DND-41 (cell line): ENCODE data around the gene PRXL2B.

Source experiments
- ATAC-seq: fragments of 200-7000 bp; cut with Tn5 transposase; 3 replicates; pipeline ENCODE4 v1.9.1; 2021; ENCODE audit warnings: low read depth; ENCODE audit not compliant: insufficient read depth
- DNase-seq: peaks from one replicate; pipeline ENCODE4 v3.0.0-alpha.2; 2020
- H2AFZ ChIP-seq: 2 replicates; pipeline ENCODE4 v1.6.0; 2012; ENCODE audit warnings: low read depth, low read length
- H3K27ac ChIP-seq: 2 replicates; pipeline ENCODE4 v1.5.1; 2012; ENCODE audit warnings: low read length, inconsistent platforms
- H3K27me3 ChIP-seq: fragments of 200-600 bp; sonication (generic); 2 replicates; pipeline ENCODE4 v1.6.0; 2012; ENCODE audit warnings: low read length, mild to moderate bottlenecking, inconsistent platforms; ENCODE audit not compliant: insufficient read depth, poor library complexity
- H3K36me3 ChIP-seq: 2 replicates; pipeline ENCODE4 v1.5.1; 2012; ENCODE audit warnings: low read length, inconsistent platforms; ENCODE audit not compliant: insufficient read depth
- H3K4me1 ChIP-seq: 2 replicates; pipeline ENCODE4 v1.5.1; 2012; ENCODE audit warnings: mild to moderate bottlenecking, low read length; ENCODE audit not compliant: insufficient read depth
- H3K4me2 ChIP-seq: 2 replicates; pipeline ENCODE4 v1.6.0; 2012; ENCODE audit warnings: mild to moderate bottlenecking, moderate library complexity, low read length, inconsistent platforms; ENCODE audit not compliant: insufficient read depth
- H3K4me3 ChIP-seq, 2 experiments: fragments of 200-600 bp in 1 of 2; shearing (Covaris generic) in 1 of 2; 2 replicates each; pipeline ENCODE4 v1.5.1; 2012 to 2016; ENCODE audit warnings: inconsistent platforms in 2 of 2, low read length in 2 of 2, mild to moderate bottlenecking in 2 of 2, low read depth in 1 of 2, moderate library complexity in 1 of 2
- H3K79me2 ChIP-seq: 2 replicates; pipeline ENCODE4 v1.6.0; 2012; ENCODE audit warnings: low read length, inconsistent platforms; ENCODE audit not compliant: insufficient read depth
- H3K9ac ChIP-seq: 2 replicates; pipeline ENCODE4 v1.6.0; 2012; ENCODE audit warnings: low read depth, mild to moderate bottlenecking, inconsistent platforms, low read length, moderate library complexity
- H3K9me3 ChIP-seq: 2 replicates; pipeline ENCODE4 v1.5.1; 2012; ENCODE audit warnings: low read length, moderate library complexity, mild to moderate bottlenecking, inconsistent platforms; ENCODE audit not compliant: insufficient read depth, severe bottlenecking
- H4K20me1 ChIP-seq: 2 replicates; pipeline ENCODE4 v1.6.0; 2012; ENCODE audit warnings: low read length; ENCODE audit not compliant: insufficient read depth
- EZH2 ChIP-seq: IDR thresholded peaks from 3 replicates; pipeline ENCODE4 v1.6.1; 2012; ENCODE audit warnings: borderline replicate concordance, low read depth, mild to moderate bottlenecking, moderate library complexity, low read length, inconsistent platforms; ENCODE audit not compliant: severe bottlenecking
- TF ChIP-seq, protein P1 (sequence below): IDR thresholded peaks from 2 replicates; pipeline ENCODE4 v1.5.1; 2012; ENCODE audit warnings: borderline replicate concordance, low read length, moderate library complexity, mild to moderate bottlenecking; ENCODE audit not compliant: poor library complexity, severe bottlenecking; ENCODE audit errors: extremely low read depth

The PRXL2B gene

DNA sequence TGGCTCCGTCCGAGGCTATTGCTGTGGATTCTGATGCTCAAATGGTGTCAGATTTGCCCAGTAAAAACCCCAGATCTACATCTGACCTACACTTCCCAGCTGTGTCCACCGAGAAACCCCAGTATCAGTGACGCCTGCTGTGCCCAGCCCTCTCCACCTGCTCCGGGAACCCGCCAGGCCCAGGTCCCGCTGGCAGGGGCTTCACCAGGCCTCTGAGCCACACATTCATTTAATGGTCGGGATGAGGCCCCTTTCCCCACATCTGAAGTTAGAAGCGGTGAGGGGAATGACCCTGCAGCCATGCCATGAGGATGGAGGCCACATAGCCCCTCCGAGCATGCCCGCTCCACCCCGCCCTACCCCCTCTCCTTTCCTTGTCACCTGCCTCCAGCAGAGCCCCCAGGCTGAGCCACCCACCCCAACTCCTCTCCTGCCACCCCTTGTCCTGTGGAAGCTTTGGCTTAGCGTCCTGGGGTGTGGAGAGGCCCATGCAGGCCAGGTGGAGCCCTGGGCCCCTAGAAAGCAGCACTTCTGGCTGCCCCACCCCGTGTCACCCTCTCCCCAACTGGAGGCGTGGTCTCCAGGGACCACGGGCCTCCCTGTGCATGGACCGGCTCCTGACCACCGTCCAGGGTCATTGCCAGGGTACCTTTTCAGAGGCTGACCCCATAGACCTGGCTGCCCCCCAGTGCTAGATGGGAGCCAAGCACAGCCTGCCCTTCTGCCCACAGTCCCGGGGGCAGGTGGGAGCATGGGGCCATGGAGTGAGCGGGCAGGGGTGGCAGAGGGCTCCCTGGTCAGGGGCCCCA is 22.4 kb upstream of the PRXL2B start:
- 0 out of 3 replicates have a peak, but pooled peaks have one; percentile 16 for ATAC-seq
- Histone ChIP-seq H3K27ac (no peak overlapping the region), H3K4me3 (no peak overlapping the region), H3K4me2 (no peak overlapping the region), H3K27me3 (no peaks in the 10 kb centered on the region), H2AFZ (no peak overlapping the region), H3K9me3 (no peaks in the 10 kb centered on the region), H4K20me1 (no peaks in the 10 kb centered on the region), H3K79me2 (no peaks in the 10 kb centered on the region), H3K4me1 (no peaks in the 10 kb centered on the region), H3K36me3 (no peaks in the 10 kb centered on the region), H3K9ac (no peak overlapping the region)
- no peak for DNase-seq
- no peak for TF ChIP-seq EZH2
- TF ChIP-seq, protein P1, sequence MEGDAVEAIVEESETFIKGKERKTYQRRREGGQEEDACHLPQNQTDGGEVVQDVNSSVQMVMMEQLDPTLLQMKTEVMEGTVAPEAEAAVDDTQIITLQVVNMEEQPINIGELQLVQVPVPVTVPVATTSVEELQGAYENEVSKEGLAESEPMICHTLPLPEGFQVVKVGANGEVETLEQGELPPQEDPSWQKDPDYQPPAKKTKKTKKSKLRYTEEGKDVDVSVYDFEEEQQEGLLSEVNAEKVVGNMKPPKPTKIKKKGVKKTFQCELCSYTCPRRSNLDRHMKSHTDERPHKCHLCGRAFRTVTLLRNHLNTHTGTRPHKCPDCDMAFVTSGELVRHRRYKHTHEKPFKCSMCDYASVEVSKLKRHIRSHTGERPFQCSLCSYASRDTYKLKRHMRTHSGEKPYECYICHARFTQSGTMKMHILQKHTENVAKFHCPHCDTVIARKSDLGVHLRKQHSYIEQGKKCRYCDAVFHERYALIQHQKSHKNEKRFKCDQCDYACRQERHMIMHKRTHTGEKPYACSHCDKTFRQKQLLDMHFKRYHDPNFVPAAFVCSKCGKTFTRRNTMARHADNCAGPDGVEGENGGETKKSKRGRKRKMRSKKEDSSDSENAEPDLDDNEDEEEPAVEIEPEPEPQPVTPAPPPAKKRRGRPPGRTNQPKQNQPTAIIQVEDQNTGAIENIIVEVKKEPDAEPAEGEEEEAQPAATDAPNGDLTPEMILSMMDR: no peak

DNA sequence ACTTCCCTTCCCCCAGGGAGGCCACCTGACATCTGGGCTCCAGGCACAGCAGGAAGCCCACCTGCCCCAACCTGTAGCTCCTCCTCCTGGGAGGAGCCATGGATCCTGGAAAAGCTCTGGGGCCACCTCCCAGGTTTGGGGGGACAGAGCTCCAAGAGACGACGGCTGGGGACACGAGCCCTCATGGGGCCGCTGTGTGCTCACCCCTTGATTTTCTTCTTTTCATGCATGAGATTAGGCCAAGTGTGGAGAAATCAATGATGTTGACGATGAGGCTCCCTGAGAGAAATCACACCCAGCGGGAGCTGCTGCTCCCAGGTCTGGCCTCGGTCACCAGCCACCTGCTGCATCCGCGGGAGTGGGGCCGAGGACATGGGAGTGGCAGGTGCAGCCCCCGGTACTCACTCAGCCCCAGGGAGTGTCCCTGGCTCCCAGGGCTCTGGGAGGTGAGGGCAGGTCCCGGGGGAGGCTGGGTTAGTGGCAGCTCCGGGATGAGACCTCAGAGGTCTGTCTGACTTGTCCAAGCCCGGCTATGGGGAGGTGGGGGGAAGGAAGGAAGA is 21.7 kb upstream of the PRXL2B start:
- H3K27me3 ChIP-seq: no peaks in the 10 kb centered on the region
- no peak overlapping the region for H3K4me3 ChIP-seq

DNA sequence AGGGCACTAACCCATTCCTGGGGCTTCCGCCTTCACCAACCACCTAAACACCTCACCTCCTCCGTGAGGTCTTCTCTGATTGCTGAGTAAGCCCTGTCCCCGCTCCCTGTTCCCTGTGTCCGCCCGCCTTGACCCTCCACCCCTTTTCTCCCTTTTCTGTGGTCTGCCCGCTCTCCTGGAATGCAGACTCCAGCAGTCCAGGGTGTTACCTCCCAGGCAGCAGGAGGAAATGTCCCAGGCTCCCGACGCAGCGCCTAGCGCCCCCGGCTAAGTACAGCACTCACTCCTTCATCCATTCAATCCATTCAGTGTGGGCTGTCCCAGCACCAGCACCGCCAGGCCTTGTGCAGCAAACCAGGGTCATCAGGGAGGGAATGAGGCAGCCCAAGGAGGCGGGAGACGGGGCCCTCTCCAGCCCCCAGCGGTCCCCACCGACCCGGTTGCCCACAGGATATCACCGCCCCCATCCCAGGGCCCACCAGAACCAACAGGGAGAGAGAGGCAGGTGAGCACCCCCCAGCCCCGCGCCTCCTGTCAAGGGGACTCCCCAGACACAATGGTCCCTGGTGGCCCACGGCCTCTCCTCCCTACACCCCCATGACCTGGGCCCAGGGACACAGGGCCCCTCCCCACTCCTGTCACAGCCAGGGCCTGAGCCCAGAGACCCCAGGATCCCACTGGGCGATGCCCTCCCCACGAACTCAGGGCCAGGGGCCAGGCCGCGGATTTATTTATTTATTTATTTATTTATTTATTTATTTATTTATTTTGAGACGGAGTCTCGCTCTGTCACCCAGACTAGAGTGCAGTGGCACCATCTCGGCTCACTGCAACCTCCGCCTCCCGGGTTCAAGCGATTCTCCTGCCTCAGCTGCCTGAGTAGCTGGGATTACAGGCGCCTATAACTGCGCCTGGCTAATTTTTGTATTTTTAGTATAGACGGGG is 20.2 kb upstream of the PRXL2B start:
- H3K27me3 ChIP-seq: no peaks in the 10 kb centered on the region
- TF ChIP-seq, protein P1: no peak
- TF ChIP-seq EZH2: no peak
- no peak overlapping the region for H3K4me3 ChIP-seq
- no peaks in the 10 kb centered on the region for H3K4me1 ChIP-seq
- DNase-seq (no peak), ATAC-seq (no peak)
- no peaks in the 10 kb centered on the region for H3K36me3 ChIP-seq
- H3K4me2 ChIP-seq: no peak overlapping the region
- no peak overlapping the region for H3K9ac ChIP-seq
- H3K27ac ChIP-seq: no peak overlapping the region
- H3K79me2 ChIP-seq: no peaks in the 10 kb centered on the region
- H3K9me3 ChIP-seq: no peaks in the 10 kb centered on the region
- H4K20me1 ChIP-seq: no peaks in the 10 kb centered on the region
- no peak overlapping the region for H2AFZ ChIP-seq

More for the DNA sequence above, 21.7 kb upstream of the PRXL2B start:
- no peak overlapping the region for H3K9ac ChIP-seq
- no peaks in the 10 kb centered on the region for H3K79me2 ChIP-seq
- TF ChIP-seq EZH2: no peak
- TF ChIP-seq, protein P1: no peak
- no peaks in the 10 kb centered on the region for H4K20me1 ChIP-seq
- no peaks in the 10 kb centered on the region for H3K9me3 ChIP-seq
- DNase-seq: no peak
- H3K36me3 ChIP-seq: no peaks in the 10 kb centered on the region
- no peak overlapping the region for H2AFZ ChIP-seq
- no peak overlapping the region for H3K4me2 ChIP-seq
- no peak overlapping the region for H3K27ac ChIP-seq
- no peak for ATAC-seq
- H3K4me1 ChIP-seq: no peaks in the 10 kb centered on the region
